K562 (cell line): ENCODE results near the gene HECA. TPM values are rescaled to one million over a fixed set of nuclear protein-coding genes. Genes with fewer than 3 reads are reported as not detected.

Source experiments
- ATAC-seq: fragments of 200-7000 bp; cut with Tn5 transposase; 3 replicates; pipeline ENCODE4 v1.9.1; 2020; ENCODE audit warnings: moderate library complexity
- BruUV-seq: library from RNA; stranded (reverse); fragments of 400-500 nt; replicated peaks from 2 replicates; lab custom pipeline; 2021; lab: Mats Ljungman, UMichigan
- CTCF ChIA-PET: fragments of 300-600 bp; formaldehyde crosslinking; extraction: SDS; loops from one replicate; lab custom pipeline; 2021; ENCODE audit warnings: low intra/inter-chr PET ratio; lab: Yijun Ruan, JAX
- POLR2A ChIA-PET: fragments of 300-600, 350-650 bp; sonication (Branson Sonifier 250); formaldehyde crosslinking; extraction: SDS; loops from one replicate; lab custom pipeline; 2021; ENCODE audit warnings: antibody characterized with exemption, inconsistent platforms; lab: Yijun Ruan, JAX
- DNase-seq, 4 experiments: peaks; one replicate each; pipeline versions ENCODE4 v3.0.0 to v3.0.0-alpha.2; 2011 to 2018; ENCODE audit warnings: low spot score in 3 of 4, mixed read lengths in 3 of 4; ENCODE audit errors: extremely low read depth in 1 of 4
- FAIRE-seq: peaks from 2 replicates; lab custom pipeline; 2011; peaks lifted over from hg19 to GRCh38; lab: Jason Lieb, UNC
- H2AFZ ChIP-seq: 2 replicates; pipeline ENCODE4 v1.6.0; 2011; ENCODE audit warnings: low read depth, low read length, control low read depth, inconsistent platforms
- H3K27ac ChIP-seq: fragments of 200-600 bp; 3 replicates; pipeline ENCODE4 v1.8.0; 2011; ENCODE audit warnings: low read depth, mild to moderate bottlenecking, control low read depth, inconsistent platforms, low read length, moderate library complexity, mixed read lengths; ENCODE audit errors: extremely low read depth
- H3K27me3 ChIP-seq, 2 experiments: fragments of 300-600 bp in 1 of 2; 2 replicates in 1 of 2; 3 replicates in 1 of 2; pipeline versions ENCODE4 v1.6.0 to v1.8.0; 2011; ENCODE audit warnings: inconsistent platforms in 2 of 2, low read length in 2 of 2, mild to moderate bottlenecking in 1 of 2, mixed read lengths in 1 of 2, moderate library complexity in 1 of 2; ENCODE audit not compliant: control insufficient read depth in 2 of 2, insufficient read depth in 2 of 2
- H3K36me3 ChIP-seq: fragments of 300-600 bp; 3 replicates; pipeline ENCODE4 v1.8.0; 2011; ENCODE audit warnings: mild to moderate bottlenecking, low read length, inconsistent platforms; ENCODE audit not compliant: control insufficient read depth, insufficient read depth
- H3K4me1 ChIP-seq, 2 experiments: fragments of 200-600 bp in 1 of 2; replicated peaks in 1 of 2; 2 replicates in 1 of 2; 3 replicates in 1 of 2; pipeline versions ENCODE4 v1.5.1 to v1.8.0; 2011; ENCODE audit warnings: inconsistent platforms in 2 of 2, low read length in 2 of 2, mild to moderate bottlenecking in 1 of 2, mixed read lengths in 1 of 2, moderate library complexity in 1 of 2; ENCODE audit not compliant: control insufficient read depth in 2 of 2, insufficient read depth in 2 of 2
- H3K4me2 ChIP-seq: 2 replicates; pipeline ENCODE4 v1.6.1; 2011; ENCODE audit warnings: low read length, control low read depth, inconsistent platforms, mixed read lengths; ENCODE audit not compliant: insufficient read depth
- H3K4me3 ChIP-seq: fragments of 200-600 bp; sonication (generic), shearing (Covaris generic); 2 replicates; pipeline ENCODE4 v1.5.1; 2016; ENCODE audit warnings: control low read depth, inconsistent platforms
- H3K79me2 ChIP-seq: fragments of 200-600 bp; 3 replicates; pipeline ENCODE4 v1.8.0; 2011; ENCODE audit warnings: low read length, inconsistent platforms; ENCODE audit not compliant: control insufficient read depth, insufficient read depth
- H3K9ac ChIP-seq, 2 experiments: 2 replicates each; pipeline versions ENCODE4 v1.6.0 to v1.6.1; 2011; ENCODE audit warnings: low read depth in 2 of 2, low read length in 2 of 2, control low read depth in 1 of 2, inconsistent platforms in 1 of 2, mild to moderate bottlenecking in 1 of 2, mixed read lengths in 1 of 2; ENCODE audit not compliant: insufficient read depth in 1 of 2
- H3K9me1 ChIP-seq: one replicate; pipeline ENCODE4 v1.6.0; 2011; ENCODE audit warnings: inconsistent platforms, mild to moderate bottlenecking, low read length, moderate library complexity; ENCODE audit not compliant: control insufficient read depth, insufficient read depth
- H3K9me3 ChIP-seq: replicated peaks from 2 replicates; pipeline ENCODE4 v1.5.1; 2011; ENCODE audit warnings: low read depth, low read length, inconsistent platforms; ENCODE audit not compliant: control insufficient read depth, insufficient read depth
- H4K20me1 ChIP-seq: replicated peaks from 2 replicates; pipeline ENCODE4 v1.6.1; 2011; ENCODE audit warnings: low read length, inconsistent platforms, mixed read lengths; ENCODE audit not compliant: control insufficient read depth, insufficient read depth
- ETS2 ChIP-seq: IDR thresholded peaks from 2 replicates; pipeline ENCODE4 v1.6.1; 2016; ENCODE audit warnings: borderline replicate concordance, missing genetic modification characterization, mild to moderate bottlenecking, moderate library complexity, missing compliant biosample characterization; ENCODE audit not compliant: poor library complexity, severe bottlenecking
- FOXJ2 ChIP-seq: fragments of 200-800 bp; sonication (Bioruptor generic); IDR thresholded peaks from 2 replicates; pipeline ENCODE4 v1.6.1; 2016; ENCODE audit warnings: missing genetic modification characterization, missing compliant biosample characterization
- GABPB2 ChIP-seq: fragments of 250-450 bp; sonication (Bioruptor Pico); conservative IDR thresholded peaks from 2 replicates; pipeline ENCODE4 v1.5.1; 2021; ENCODE audit warnings: mild to moderate bottlenecking
- MED1 ChIP-seq: sonication (generic); formaldehyde crosslinking; IDR thresholded peaks from 2 replicates; pipeline ENCODE4 v1.8.1; 2023; ENCODE audit warnings: missing genetic modification reagents, borderline replicate concordance
- MIER1 ChIP-seq: fragments of 450-650 bp; IDR thresholded peaks from 2 replicates; pipeline ENCODE4 v1.6.1; 2016; ENCODE audit warnings: antibody characterized with exemption, mild to moderate bottlenecking, low read depth
- NR2F6 ChIP-seq: fragments of 450-650 bp; formaldehyde crosslinking; IDR thresholded peaks from 2 replicates; pipeline ENCODE4 v1.4.0; 2020; ENCODE audit warnings: mild to moderate bottlenecking
- PTTG1 ChIP-seq: fragments of 450-650 bp; IDR thresholded peaks from 2 replicates; pipeline ENCODE4 v1.6.1; 2016; ENCODE audit warnings: low read depth, mild to moderate bottlenecking, missing genetic modification characterization, missing compliant biosample characterization
- RBM39 ChIP-seq: fragments of 200-400 bp; formaldehyde crosslinking; optimal IDR thresholded peaks from 2 replicates; pipeline ENCODE3; 2018; ENCODE audit warnings: low read depth, low read length
- RFX7 ChIP-seq: fragments of 250-450 bp; sonication (Bioruptor Pico); IDR thresholded peaks from 2 replicates; pipeline ENCODE4 v1.5.1; 2021; ENCODE audit warnings: mild to moderate bottlenecking
- ZNF24 ChIP-seq: fragments of 450-650 bp; IDR thresholded peaks from 2 replicates; pipeline ENCODE4 v1.6.1; 2016
- ZNF408 ChIP-seq: fragments of 250-450 bp; sonication (Bioruptor Pico); IDR thresholded peaks from 2 replicates; pipeline ENCODE4 v1.4.0; 2020; ENCODE audit warnings: low read depth, mild to moderate bottlenecking, moderate library complexity
- WGBS: fragments of 100-300 bp; shearing (Covaris generic); methylation state at CpG from one replicate; pipeline ENCODE4 v1.1.6; 2016; ENCODE audit warnings: low coverage, mixed read lengths; ENCODE audit not compliant: insufficient coverage; ENCODE audit errors: missing lambda C conversion rate; 5-methylcytosine and 5-hydroxymethylcytosine counted together
- in situ Hi-C: fragments of 300-500 bp; cut with MboI; formaldehyde crosslinking; loops from 4 replicates; pipeline ENCODE4 v1.15.0; 2018; ENCODE audit warnings: inconsistent platforms, mixed read lengths
- intact Hi-C: fragments of 100-400 bp; cut with micrococcal nuclease; formaldehyde crosslinking; loops from 2 replicates; pipeline ENCODE4 v1.14.2; 2022
- polyA plus RNA-seq, 8 experiments: library from polyadenylated mRNA; depleted of rRNA in 4 of 8; stranded (reverse) in 5 of 8; unstranded in 3 of 8; fragments of >200 nt; fragmentation: Nextera tagmentation in 2 of 8; fragmentation: Illumina TruSeq in 1 of 8; extraction: Ambion mirVana in 2 of 8; extraction: Trizol in 1 of 8; gene quantifications; 2 replicates each; pipeline versions ENCODE4 v1.2.1 to v1.2.3, GENCODE V29; 2011 to 2014; ENCODE audit warnings: inconsistent platforms in 1 of 8, missing spikeins in 1 of 8
- total RNA-seq, 7 experiments: library from RNA; depleted of rRNA in 6 of 7; stranded (reverse); fragments of >200 nt in 6 of 7; fragmentation: Illumina TruSeq in 2 of 7; extraction: Trizol in 2 of 7; gene quantifications; 2 replicates each; pipeline versions ENCODE4 v1.2.1 to v1.2.3, GENCODE V29; 2011 to 2021; ENCODE audit warnings: low replicate concordance in 1 of 7
- TF ChIP-seq, protein P1 (sequence below), 2 experiments: fragments of 450-650 bp in 1 of 2; sonication (generic) in 1 of 2; formaldehyde crosslinking in 1 of 2; IDR thresholded peaks in 1 of 2; conservative IDR thresholded peaks in 1 of 2; 2 replicates each; pipeline versions ENCODE4 v1.6.1 to v1.8.1; 2016 to 2023; ENCODE audit warnings: mild to moderate bottlenecking in 2 of 2, moderate library complexity in 2 of 2, inconsistent platforms in 1 of 2, missing genetic modification reagents in 1 of 2
- TF ChIP-seq, protein P2 (sequence below): fragments of 450-650 bp; IDR thresholded peaks from 2 replicates; pipeline ENCODE4 v1.6.1; 2016
- TF ChIP-seq, protein P3 (sequence below): fragments of 450-650 bp; formaldehyde crosslinking; IDR thresholded peaks from 2 replicates; pipeline ENCODE4 v1.4.0; 2022; ENCODE audit warnings: missing genetic modification characterization
- TF ChIP-seq, protein P4 (sequence below): conservative IDR thresholded peaks from 2 replicates; pipeline ENCODE4 v1.6.1; 2011; ENCODE audit warnings: low read depth, mild to moderate bottlenecking, low read length; ENCODE audit not compliant: control insufficient read depth
- TF ChIP-seq, protein P5 (sequence below): fragments of 450-650 bp; IDR thresholded peaks from 2 replicates; pipeline ENCODE4 v1.6.1; 2014; ENCODE audit warnings: low read depth, mild to moderate bottlenecking, moderate library complexity, borderline replicate concordance

HECA gene
- total and polyA plus RNA-seq, 9 of the 15 experiments (the other 6 are each of a cell fraction or from before 2014, with no cell fraction given) = 0.31 to 2.3 (median 1.1) TPM

DNA sequence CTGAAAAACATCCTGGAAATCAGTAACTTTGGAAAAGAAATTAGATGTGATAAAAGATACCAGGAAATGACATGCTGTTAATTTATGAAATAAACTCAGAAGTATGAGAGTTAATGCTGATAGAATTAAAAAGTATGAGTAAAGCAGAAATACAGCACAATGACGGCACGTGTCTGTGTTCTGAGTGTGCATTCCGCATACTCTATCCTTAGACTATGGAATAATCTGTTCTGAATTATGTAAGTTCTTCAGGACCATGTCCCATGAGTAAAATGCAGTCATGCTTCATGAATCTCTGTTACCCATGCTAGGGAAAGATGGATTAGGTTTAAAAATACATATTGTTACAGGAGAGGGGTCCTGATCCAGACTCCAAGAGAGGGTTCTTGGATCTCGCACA lies 21.7 kb downstream of the HECA start:
- Histone ChIP-seq H2AFZ (no peak overlapping the region), H3K4me3 (no peak overlapping the region), H3K79me2 (no peaks in the 10 kb centered on the region), H3K36me3 (no peaks in the 10 kb centered on the region), H3K9me3 (no peaks in the 10 kb centered on the region), H3K27me3 (peaks cover 12 to 14% of the 10 kb centered on the region in 2 experiments; a peak in 4 of 5 replicates), H3K4me1 (no peaks in the 10 kb centered on the region), H3K27ac (no peak overlapping the region), H3K9me1 (no peaks in the 10 kb centered on the region), H4K20me1 (no peaks in the 10 kb centered on the region; the same call in 1 of the 2 replicates), H3K4me2 (no peak overlapping the region), H3K9ac (no peak overlapping the region)
- FAIRE-seq = no peak
- ATAC-seq = no peak
- intact Hi-C loops = no loop called here
- TF ChIP-seq MIER1 = no peak
- TF ChIP-seq PTTG1 (tag) = no peak
- TF ChIP-seq, protein P1, sequence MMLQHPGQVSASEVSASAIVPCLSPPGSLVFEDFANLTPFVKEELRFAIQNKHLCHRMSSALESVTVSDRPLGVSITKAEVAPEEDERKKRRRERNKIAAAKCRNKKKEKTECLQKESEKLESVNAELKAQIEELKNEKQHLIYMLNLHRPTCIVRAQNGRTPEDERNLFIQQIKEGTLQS (IDR thresholded peaks at IDR 0.05) = no peak
- TF ChIP-seq, protein P1 (CRISPR knock-in tag; conservative IDR thresholded peaks at IDR 0.05) = no peak
- TF ChIP-seq ZNF24 = no peak
- no peak for TF ChIP-seq ETS2 (tag)
- TF ChIP-seq, protein P2, sequence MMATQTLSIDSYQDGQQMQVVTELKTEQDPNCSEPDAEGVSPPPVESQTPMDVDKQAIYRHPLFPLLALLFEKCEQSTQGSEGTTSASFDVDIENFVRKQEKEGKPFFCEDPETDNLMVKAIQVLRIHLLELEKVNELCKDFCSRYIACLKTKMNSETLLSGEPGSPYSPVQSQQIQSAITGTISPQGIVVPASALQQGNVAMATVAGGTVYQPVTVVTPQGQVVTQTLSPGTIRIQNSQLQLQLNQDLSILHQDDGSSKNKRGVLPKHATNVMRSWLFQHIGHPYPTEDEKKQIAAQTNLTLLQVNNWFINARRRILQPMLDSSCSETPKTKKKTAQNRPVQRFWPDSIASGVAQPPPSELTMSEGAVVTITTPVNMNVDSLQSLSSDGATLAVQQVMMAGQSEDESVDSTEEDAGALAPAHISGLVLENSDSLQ = no peak
- TF ChIP-seq RFX7 = no peak
- no peak for TF ChIP-seq NR2F6
- no peak for TF ChIP-seq RBM39
- TF ChIP-seq, protein P3, sequence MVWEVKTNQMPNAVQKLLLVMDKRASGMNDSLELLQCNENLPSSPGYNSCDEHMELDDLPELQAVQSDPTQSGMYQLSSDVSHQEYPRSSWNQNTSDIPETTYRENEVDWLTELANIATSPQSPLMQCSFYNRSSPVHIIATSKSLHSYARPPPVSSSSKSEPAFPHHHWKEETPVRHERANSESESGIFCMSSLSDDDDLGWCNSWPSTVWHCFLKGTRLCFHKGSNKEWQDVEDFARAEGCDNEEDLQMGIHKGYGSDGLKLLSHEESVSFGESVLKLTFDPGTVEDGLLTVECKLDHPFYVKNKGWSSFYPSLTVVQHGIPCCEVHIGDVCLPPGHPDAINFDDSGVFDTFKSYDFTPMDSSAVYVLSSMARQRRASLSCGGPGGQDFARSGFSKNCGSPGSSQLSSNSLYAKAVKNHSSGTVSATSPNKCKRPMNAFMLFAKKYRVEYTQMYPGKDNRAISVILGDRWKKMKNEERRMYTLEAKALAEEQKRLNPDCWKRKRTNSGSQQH (CRISPR knock-in tag) = no peak
- TF ChIP-seq, protein P4, sequence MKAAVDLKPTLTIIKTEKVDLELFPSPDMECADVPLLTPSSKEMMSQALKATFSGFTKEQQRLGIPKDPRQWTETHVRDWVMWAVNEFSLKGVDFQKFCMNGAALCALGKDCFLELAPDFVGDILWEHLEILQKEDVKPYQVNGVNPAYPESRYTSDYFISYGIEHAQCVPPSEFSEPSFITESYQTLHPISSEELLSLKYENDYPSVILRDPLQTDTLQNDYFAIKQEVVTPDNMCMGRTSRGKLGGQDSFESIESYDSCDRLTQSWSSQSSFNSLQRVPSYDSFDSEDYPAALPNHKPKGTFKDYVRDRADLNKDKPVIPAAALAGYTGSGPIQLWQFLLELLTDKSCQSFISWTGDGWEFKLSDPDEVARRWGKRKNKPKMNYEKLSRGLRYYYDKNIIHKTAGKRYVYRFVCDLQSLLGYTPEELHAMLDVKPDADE = no peak
- TF ChIP-seq, protein P5, sequence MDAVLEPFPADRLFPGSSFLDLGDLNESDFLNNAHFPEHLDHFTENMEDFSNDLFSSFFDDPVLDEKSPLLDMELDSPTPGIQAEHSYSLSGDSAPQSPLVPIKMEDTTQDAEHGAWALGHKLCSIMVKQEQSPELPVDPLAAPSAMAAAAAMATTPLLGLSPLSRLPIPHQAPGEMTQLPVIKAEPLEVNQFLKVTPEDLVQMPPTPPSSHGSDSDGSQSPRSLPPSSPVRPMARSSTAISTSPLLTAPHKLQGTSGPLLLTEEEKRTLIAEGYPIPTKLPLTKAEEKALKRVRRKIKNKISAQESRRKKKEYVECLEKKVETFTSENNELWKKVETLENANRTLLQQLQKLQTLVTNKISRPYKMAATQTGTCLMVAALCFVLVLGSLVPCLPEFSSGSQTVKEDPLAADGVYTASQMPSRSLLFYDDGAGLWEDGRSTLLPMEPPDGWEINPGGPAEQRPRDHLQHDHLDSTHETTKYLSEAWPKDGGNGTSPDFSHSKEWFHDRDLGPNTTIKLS = no peak
- TF ChIP-seq MED1 (CRISPR knock-in tag) = no peak
- TF ChIP-seq ZNF408 (CRISPR knock-in tag) = no peak
- no peak for TF ChIP-seq GABPB2 (CRISPR knock-in tag)
- TF ChIP-seq FOXJ2 (tag) = no peak
- WGBS = 3% methylated on average over 4 of the region's 4 CpGs
- DNase-seq = no peak
- in situ Hi-C loops = no loop called here
- no TSS peak for BruUV-seq
- CTCF ChIA-PET = no interaction called here
- POLR2A ChIA-PET = interaction anchor here (0.7 to 2.0 kb wide), 2 partner anchors 11 to 216 kb away, joined by 4 to 7 read pairs; no protein-coding TSS in a partner anchor
